HG03196 (cell line): ENCODE measurements around the gene ADAM11.

ENCODE experiments used
- ATAC-seq: cut with Tn5 transposase; IDR thresholded peaks from one replicate; pipeline ENCODE4 v1.9.1; 2021; ENCODE audit not compliant: unreplicated experiment

ADAM11 gene

GRCh38 chr17:44757045-44757917 lies 1.5 kb upstream of the ADAM11 start:
- ATAC-seq = no peak

GRCh38 chr17:44757918-44758413 lies 822 bp upstream of the ADAM11 start:
- no peak for ATAC-seq

GRCh38 chr17:44759086-44759915 lies 513 bp downstream of the ADAM11 start:
- no peak for ATAC-seq

DNA sequence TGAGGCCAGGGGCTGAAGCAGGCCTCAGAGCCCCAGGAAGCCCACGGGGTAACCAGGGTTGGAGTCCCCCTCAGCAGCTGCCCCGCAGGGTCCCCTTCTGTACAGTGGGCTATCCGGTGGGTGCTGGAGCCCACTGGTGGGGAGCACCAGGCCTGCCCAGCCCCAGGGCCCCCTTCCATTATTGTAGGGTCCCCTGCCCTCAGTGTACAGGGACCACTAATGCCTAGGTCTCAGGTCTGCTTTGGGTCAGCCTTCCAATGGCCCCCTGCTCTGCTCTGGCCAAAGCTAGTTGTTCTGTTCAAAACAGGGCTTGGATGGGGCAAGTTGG lies 1.1 kb downstream of the ADAM11 start:
- no peak for ATAC-seq

GRCh38 chr17:44760474-44761308 lies 1.9 kb downstream of the ADAM11 start:
- no peak for ATAC-seq

- ATAC-seq = no peak
These were observed 3.4 kb downstream of the ADAM11 start for GRCh38 chr17:44761932-44762810.

DNA sequence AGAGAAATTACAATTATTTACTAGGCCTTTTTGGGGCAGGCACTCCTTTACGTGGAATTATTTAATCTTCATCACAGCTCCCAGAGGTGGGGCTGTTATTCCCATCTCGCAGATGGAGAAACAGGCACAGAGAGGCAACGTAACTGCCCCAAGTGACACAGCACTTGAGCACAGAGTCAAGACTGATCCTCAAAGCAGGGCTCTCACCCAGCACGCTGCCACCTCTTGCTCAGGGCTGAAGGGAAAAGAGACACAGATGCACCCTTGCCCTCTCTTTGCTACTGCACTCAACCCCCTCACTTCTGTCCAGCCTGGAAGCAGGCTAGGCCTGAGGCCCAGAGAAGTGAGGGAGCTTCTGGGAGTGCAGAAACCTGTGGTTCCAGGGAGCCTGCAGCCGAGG lies 4.4 kb downstream of the ADAM11 start:
- no peak for ATAC-seq

GRCh38 chr17:44765965-44766364 lies 7.2 kb downstream of the ADAM11 start:
- no peak for ATAC-seq

GRCh38 chr17:44766409-44767038 lies 7.7 kb downstream of the ADAM11 start:
- ATAC-seq = no peak

- no peak for ATAC-seq
These were observed 8.7 kb downstream of the ADAM11 start for GRCh38 chr17:44767493-44767892.

DNA sequence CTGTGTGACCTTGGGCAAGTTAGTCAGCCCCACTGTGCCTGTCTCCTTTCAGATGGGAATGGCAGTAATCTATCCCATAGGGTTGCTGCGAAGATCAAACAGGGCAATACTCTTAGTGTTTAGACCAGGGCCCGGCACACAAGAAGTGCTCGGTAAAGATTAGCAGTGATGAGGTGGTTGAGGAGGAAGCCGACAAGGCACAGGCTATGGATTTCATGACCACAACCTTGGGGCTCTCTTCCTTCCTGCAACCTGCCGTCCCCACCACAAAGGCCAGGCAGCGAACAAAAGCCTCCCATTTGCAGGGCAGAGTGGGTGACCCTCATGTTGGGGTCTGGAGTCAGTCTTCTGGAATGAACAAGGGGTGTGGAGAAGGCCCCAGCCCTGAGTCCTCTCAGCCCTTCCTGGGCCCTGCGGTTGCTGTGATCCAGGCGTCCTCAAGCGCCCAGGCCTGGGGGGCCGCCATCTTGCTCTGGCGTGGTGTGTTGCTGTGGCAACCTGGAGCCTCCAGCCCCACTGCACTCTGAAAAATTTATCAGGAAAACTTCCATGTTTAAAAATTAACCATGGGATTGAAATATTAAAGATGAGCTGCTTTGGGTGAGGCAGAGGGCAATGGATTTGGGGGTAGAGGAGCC lies 9.8 kb downstream of the ADAM11 start:
- ATAC-seq = no peak

DNA sequence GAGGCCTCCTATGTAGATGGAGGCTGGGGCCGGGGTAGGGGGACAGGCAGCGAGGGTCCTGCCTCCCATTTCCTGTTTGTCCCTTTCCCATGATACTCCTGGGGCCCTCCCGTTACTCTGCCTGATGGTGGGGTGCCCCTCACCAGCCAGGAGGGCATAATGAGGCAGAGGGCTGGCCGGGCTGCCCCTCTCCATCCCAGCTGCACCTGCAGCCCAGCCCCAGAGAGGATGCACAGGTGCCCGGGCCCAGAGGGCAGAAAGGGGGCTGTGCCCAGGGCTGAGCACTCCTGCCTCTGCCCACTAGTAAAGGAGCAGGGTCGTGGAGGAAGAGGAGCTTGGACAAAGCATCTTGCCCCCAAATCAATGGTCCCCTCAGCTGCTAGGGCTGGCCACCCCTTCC lies 10.4 kb downstream of the ADAM11 start:
- ATAC-seq = no peak

DNA sequence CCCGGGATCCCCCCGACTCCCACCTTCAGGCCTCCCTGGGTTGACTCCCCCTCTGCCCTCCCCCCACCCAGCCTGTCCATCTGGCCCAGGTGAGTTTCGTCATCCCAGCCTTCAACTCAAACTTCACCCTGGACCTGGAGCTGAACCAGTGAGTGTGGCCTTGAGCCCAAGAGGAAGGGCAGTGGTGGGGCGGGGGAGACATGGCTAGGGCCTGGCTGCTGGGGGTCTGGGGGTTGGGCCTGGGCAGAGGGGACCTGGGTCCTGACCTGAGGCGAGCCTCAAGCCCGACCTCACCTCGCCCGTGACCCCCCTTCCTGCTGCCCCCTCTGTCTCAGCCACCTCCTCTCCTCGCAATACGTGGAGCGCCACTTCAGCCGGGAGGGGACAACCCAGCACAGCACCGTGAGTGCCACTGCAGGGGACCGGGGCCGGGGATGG lies 10.9 kb downstream of the ADAM11 start:
- no peak for ATAC-seq

- ATAC-seq = no peak
These were observed 11.6 kb downstream of the ADAM11 start for GRCh38 chr17:44770166-44770925.

GRCh38 chr17:44772308-44773045 lies 13.7 kb downstream of the ADAM11 start:
- no peak for ATAC-seq

DNA sequence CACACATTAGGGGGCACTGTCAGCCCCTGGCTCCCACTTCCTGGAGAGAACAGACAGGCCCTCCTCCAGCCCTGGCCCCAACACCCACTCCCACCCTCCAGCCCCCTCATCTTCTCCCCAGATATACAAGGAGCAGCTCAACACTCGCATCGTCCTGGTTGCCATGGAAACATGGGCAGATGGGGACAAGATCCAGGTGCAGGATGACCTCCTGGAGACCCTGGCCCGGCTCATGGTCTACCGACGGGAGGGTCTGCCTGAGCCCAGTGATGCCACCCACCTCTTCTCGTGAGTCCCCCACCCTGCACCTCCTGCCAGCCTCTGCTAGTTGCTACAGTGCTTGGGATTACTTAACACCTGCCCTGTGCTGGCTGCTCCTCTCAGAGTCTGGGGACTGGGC lies 14.4 kb downstream of the ADAM11 start:
- ATAC-seq = no peak

- ATAC-seq = no peak
These were observed 15.7 kb downstream of the ADAM11 start for GRCh38 chr17:44774271-44775135.
